ENCODE results near the gene OR5A1.

Gene OR5A1

DNA sequence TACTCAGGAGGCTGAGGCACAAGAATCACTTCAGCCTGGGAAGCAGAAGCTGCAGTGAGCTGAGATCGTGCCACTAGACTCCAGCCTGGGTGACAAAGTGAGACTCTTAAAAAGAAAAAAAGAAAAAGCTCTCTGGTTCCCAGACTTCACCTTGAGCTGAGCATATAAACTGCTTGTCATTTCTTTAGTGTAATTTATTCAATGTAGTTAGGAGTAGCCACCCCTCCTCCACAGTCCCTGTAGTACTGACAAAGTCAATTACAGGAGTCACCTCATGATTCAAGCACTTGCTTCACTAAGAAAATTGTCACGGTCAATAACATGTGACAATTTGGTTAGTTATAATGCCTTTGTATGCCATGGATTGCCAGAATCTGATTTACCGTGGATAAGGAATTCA, 44.1 kb downstream of the OR5A1 start:
- no peak for DNase-seq
